CD14-positive monocyte (primary cell): Measurements from ENCODE around the gene ARID3A. TPM values are rescaled to one million over a fixed set of nuclear protein-coding genes. Genes with fewer than 3 reads are reported as not detected.

Experiments used
- DNase-seq, 3 donors: peaks; one replicate each; pipeline ENCODE4 v3.0.0-alpha.2; 2011 to 2022
- H2AFZ ChIP-seq: 2 replicates; pipeline ENCODE4 v1.6.0; 2012; ENCODE audit warnings: mild to moderate bottlenecking, low read depth, low read length, inconsistent platforms; ENCODE audit not compliant: insufficient read depth, poor library complexity, severe bottlenecking
- H3K27ac ChIP-seq, 2 donors: 1 replicate in 1 of 2; 2 replicates in 1 of 2; pipeline ENCODE4 v1.5.1; 2012 to 2013; ENCODE audit warnings: low read length in 2 of 2, control low read depth in 1 of 2, inconsistent platforms in 1 of 2, low read depth in 1 of 2, mild to moderate bottlenecking in 1 of 2
- H3K27me3 ChIP-seq, 2 donors: one replicate each; pipeline versions ENCODE4 v1.6.0 to v1.6.1; 2011 to 2013; ENCODE audit warnings: low read length in 2 of 2; ENCODE audit not compliant: control insufficient read depth in 2 of 2, insufficient read depth in 2 of 2
- H3K36me3 ChIP-seq, 2 donors: replicated peaks in 1 of 2; 1 replicate in 1 of 2; 2 replicates in 1 of 2; pipeline versions ENCODE4 v1.5.1 to v1.6.1; 2012 to 2013; ENCODE audit warnings: low read length in 2 of 2, control low read depth in 1 of 2, inconsistent platforms in 1 of 2, mild to moderate bottlenecking in 1 of 2; ENCODE audit not compliant: insufficient read depth in 2 of 2, control insufficient read depth in 1 of 2
- H3K4me1 ChIP-seq, 2 donors: 1 replicate in 1 of 2; 2 replicates in 1 of 2; pipeline versions ENCODE4 v1.5.1 to v1.6.1; 2012 to 2013; ENCODE audit warnings: low read length in 2 of 2, control low read depth in 1 of 2, inconsistent platforms in 1 of 2, mild to moderate bottlenecking in 1 of 2, moderate library complexity in 1 of 2; ENCODE audit not compliant: insufficient read depth in 2 of 2, control insufficient read depth in 1 of 2
- H3K4me2 ChIP-seq: replicated peaks from 2 replicates; pipeline ENCODE3; 2012; ENCODE audit warnings: low read length, moderate library complexity, mild to moderate bottlenecking; ENCODE audit not compliant: poor library complexity, severe bottlenecking; ENCODE audit errors: extremely low read depth
- H3K4me3 ChIP-seq, 3 experiments: fragments of 200-600 bp in 1 of 3; sonication (generic) in 1 of 3; replicated peaks in 1 of 3; 1 replicate in 2 of 3; 2 replicates in 1 of 3; pipeline ENCODE4 v1.5.1; 2011 to 2013; ENCODE audit warnings: low read length in 3 of 3, mild to moderate bottlenecking in 3 of 3, control low read depth in 2 of 3, low read depth in 2 of 3, inconsistent platforms in 1 of 3, moderate library complexity in 1 of 3
- H3K79me2 ChIP-seq: 2 replicates; pipeline ENCODE4 v1.6.0; 2012; ENCODE audit warnings: mild to moderate bottlenecking, control low read depth, inconsistent platforms, low read length, moderate library complexity; ENCODE audit not compliant: insufficient read depth
- H3K9ac ChIP-seq: 2 replicates; pipeline ENCODE4 v1.6.0; 2017; ENCODE audit warnings: low read length, mild to moderate bottlenecking; ENCODE audit not compliant: insufficient read depth, poor library complexity, severe bottlenecking
- H3K9me3 ChIP-seq, 2 donors: replicated peaks in 1 of 2; 1 replicate in 1 of 2; 2 replicates in 1 of 2; pipeline versions ENCODE4 v1.5.1 to v1.6.1; 2012 to 2013; ENCODE audit warnings: low read length in 2 of 2, control low read depth in 1 of 2; ENCODE audit not compliant: control insufficient read depth in 1 of 2, insufficient read depth in 1 of 2
- H4K20me1 ChIP-seq: 2 replicates; pipeline ENCODE4 v1.6.0; 2012; ENCODE audit warnings: mild to moderate bottlenecking, low read length, control low read depth, moderate library complexity; ENCODE audit not compliant: insufficient read depth
- H3K27ac Mint-ChIP-seq, 7 donors: one replicate each; pipeline ENCODE4 v1.8.0; 2020; ENCODE audit warnings: mild to moderate bottlenecking in 7 of 7, mixed read lengths in 7 of 7, moderate library complexity in 6 of 7, inconsistent platforms in 2 of 7
- H3K27me3 Mint-ChIP-seq, 3 donors: one replicate each; pipeline ENCODE4 v1.8.0; 2021 to 2022; ENCODE audit warnings: low read depth in 3 of 3, mild to moderate bottlenecking in 3 of 3, mixed read lengths in 3 of 3, moderate library complexity in 3 of 3, inconsistent platforms in 1 of 3
- H3K36me3 Mint-ChIP-seq, 2 donors: one replicate each; pipeline ENCODE4 v1.8.0; 2020; ENCODE audit warnings: mixed read lengths in 2 of 2, inconsistent platforms in 1 of 2, mild to moderate bottlenecking in 1 of 2
- H3K4me1 Mint-ChIP-seq: one replicate; pipeline ENCODE4 v1.8.0; 2020; ENCODE audit warnings: mild to moderate bottlenecking, mixed read lengths
- H3K4me3 Mint-ChIP-seq, 2 donors: one replicate each; pipeline ENCODE4 v1.8.0; 2020; ENCODE audit warnings: mild to moderate bottlenecking in 2 of 2, mixed read lengths in 2 of 2, moderate library complexity in 1 of 2
- H3K9me3 Mint-ChIP-seq, 7 donors: one replicate each; pipeline ENCODE4 v1.8.0; 2020 to 2022; ENCODE audit warnings: mixed read lengths in 7 of 7, mild to moderate bottlenecking in 6 of 7, moderate library complexity in 6 of 7, inconsistent platforms in 2 of 7
- CTCF ChIP-seq: fragments of 200-600 bp; IDR thresholded peaks from one replicate; pipeline ENCODE4 v1.8.0; 2022; ENCODE audit warnings: antibody characterized with exemption, mild to moderate bottlenecking
- WGBS: methylation state at CpG from one replicate; pipeline ENCODE4 v1.1.5; 2013; ENCODE audit warnings: missing lambda C conversion rate; ENCODE audit not compliant: insufficient coverage; 5-methylcytosine and 5-hydroxymethylcytosine counted together
- intact Hi-C, 2 donors: fragments of 100-400 bp; cut with micrococcal nuclease; formaldehyde crosslinking; loops; one replicate each; pipeline versions ENCODE4 v1.15.0 to v1.15.1; 2023
- polyA plus RNA-seq, 3 donors: library from polyadenylated mRNA; depleted of rRNA in 1 of 3; unstranded in 2 of 3; stranded (reverse) in 1 of 3; fragments of 300-500 nt in 2 of 3; fragments of >200 nt in 1 of 3; fragmentation: Illumina TruSeq in 2 of 3; gene quantifications; 1 replicate in 2 of 3; 2 replicates in 1 of 3; pipeline ENCODE4 v1.2.3, GENCODE V29; 2012 to 2021

The ARID3A gene
- polyA plus RNA-seq, 3 donors: 2.1 to 41.6 (median 3.2) TPM

GRCh38 chr19:970695-971094 lies 44.9 kb downstream of the ARID3A start:
- no peaks in the 10 kb centered on the region for H3K4me1 ChIP-seq
- no peaks in the 10 kb centered on the region for H3K27me3 ChIP-seq
- WGBS: 100% methylated on average over 11 of the region's 14 CpGs
- Mint-ChIP-seq H3K27me3 (no peaks in the 10 kb centered on the region), H3K4me3 (no peak overlapping the region), H3K36me3 (peaks cover 43 to 83% of the 10 kb centered on the region in 2 donors), H3K4me1 (no peaks in the 10 kb centered on the region), H3K9me3 (peaks cover 13 to 26% (median 16%) of the 10 kb centered on the region in 7 donors), H3K27ac (no peak overlapping the region)
- peaks cover 75 to 78% of the 10 kb centered on the region in 2 donors for H3K36me3 ChIP-seq
- intact Hi-C loops: no loop called here
- no peak overlapping the region for H3K9ac ChIP-seq
- DNase-seq: peak in 2 of 3 donors; percentile 6 to 32
- TF ChIP-seq CTCF: peak; percentile 81
- H4K20me1 ChIP-seq: peaks cover 71% of the 10 kb centered on the region
- no peak overlapping the region for H3K4me2 ChIP-seq
- H3K4me3 ChIP-seq: no peak overlapping the region
- no peak overlapping the region for H3K27ac ChIP-seq
- H3K79me2 ChIP-seq: peaks cover 3% of the 10 kb centered on the region
- H2AFZ ChIP-seq: no peak overlapping the region
- peaks cover 7 to 20% of the 10 kb centered on the region in 2 donors for H3K9me3 ChIP-seq

- H2AFZ ChIP-seq: no peak overlapping the region
- Mint-ChIP-seq H3K9me3 (peaks cover 9 to 26% (median 13%) of the 10 kb centered on the region in 7 donors), H3K36me3 (peaks cover 37 to 72% of the 10 kb centered on the region in 2 donors), H3K27me3 (no peaks in the 10 kb centered on the region), H3K4me3 (no peak overlapping the region), H3K4me1 (no peaks in the 10 kb centered on the region), H3K27ac (no peak overlapping the region)
- H3K27me3 ChIP-seq: no peaks in the 10 kb centered on the region
- 93% methylated on average over 14 of the region's 24 CpGs for WGBS
- no peak overlapping the region for H3K9ac ChIP-seq
- H3K79me2 ChIP-seq: peaks cover 3% of the 10 kb centered on the region
- TF ChIP-seq CTCF: no peak
- no peak overlapping the region for H3K4me2 ChIP-seq
- peaks cover 7 to 17% of the 10 kb centered on the region in 2 donors for H3K9me3 ChIP-seq
- H3K36me3 ChIP-seq: peaks cover 66 to 67% of the 10 kb centered on the region in 2 donors
- H3K4me1 ChIP-seq: no peaks in the 10 kb centered on the region
- H3K27ac ChIP-seq: no peak overlapping the region
- H4K20me1 ChIP-seq: peaks cover 71% of the 10 kb centered on the region
- H3K4me3 ChIP-seq: no peak overlapping the region
- intact Hi-C loops: no loop called here
- DNase-seq: no peak
Observed at GRCh38 chr19:971795-972194, 46.0 kb downstream of the ARID3A start.
